SK-N-SH treated with all-trans-retinoic acid at 6 μM for 48 hours (cell line): Measurements from ENCODE around the gene CEP43.

Experiments used
- PATZ1 ChIP-seq: fragments of 250-450 bp; sonication (Bioruptor Pico); IDR thresholded peaks from 2 replicates; pipeline ENCODE4 v1.8.0; 2020; ENCODE audit warnings: mild to moderate bottlenecking, moderate library complexity, borderline replicate concordance
- RARB ChIP-seq: fragments of 250-450 bp; sonication (Bioruptor Pico); IDR thresholded peaks from 2 replicates; pipeline ENCODE4 v1.8.0; 2021; ENCODE audit warnings: mild to moderate bottlenecking, moderate library complexity
- ZNF565 ChIP-seq: fragments of 450-650 bp; formaldehyde crosslinking; conservative IDR thresholded peaks from 2 replicates; pipeline ENCODE4 v1.5.0; 2020; ENCODE audit warnings: low read depth, mild to moderate bottlenecking, moderate library complexity

GRCh38 chr6:167044696-167045095 lies 45.5 kb downstream of the CEP43 start:
- TF ChIP-seq ZNF565 (CRISPR knock-in tag) (no peak), PATZ1 (CRISPR knock-in tag) (no peak), RARB (CRISPR knock-in tag) (no peak)
